CD4-positive, alpha-beta T cell (primary cell): ENCODE measurements around the gene DYRK2. TPM values are rescaled to one million over a fixed set of nuclear protein-coding genes. Genes with fewer than 3 reads are reported as not detected.

Source experiments
- ATAC-seq: fragments of 200-7000 bp; cut with Tn5 transposase; one replicate; pipeline ENCODE4 v1.10.0; 2022; ENCODE audit warnings: mild to moderate bottlenecking; ENCODE audit not compliant: poor library complexity
- CTCF ChIA-PET: fragments of 350-600 bp; sonication (Branson Sonifier 250); formaldehyde crosslinking; loops from one replicate; lab custom pipeline; 2021; ENCODE audit warnings: antibody characterized with exemption, inconsistent platforms; lab: Charles Lee
- POLR2A ChIA-PET: fragments of 350-600 bp; sonication (Branson Sonifier 250); formaldehyde crosslinking; loops from one replicate; lab custom pipeline; 2021; ENCODE audit warnings: antibody characterized with exemption, inconsistent platforms; lab: Charles Lee
- DNase-seq, 14 experiments: peaks; one replicate each; pipeline ENCODE4 v3.0.0-alpha.2; 2013 to 2020; ENCODE audit warnings: mixed read lengths in 2 of 14
- H3K27ac ChIP-seq, 2 donors: one replicate each; pipeline versions ENCODE4 v1.5.1 to v1.7.0; 2013; ENCODE audit warnings: low read length in 2 of 2, low read depth in 1 of 2, mild to moderate bottlenecking in 1 of 2
- H3K27me3 ChIP-seq, 2 experiments: 1 replicate in 1 of 2; 2 replicates in 1 of 2; pipeline versions ENCODE4 v1.6.1 to v1.7.0; 2013; ENCODE audit warnings: low read length in 2 of 2, control low read depth in 1 of 2, mild to moderate bottlenecking in 1 of 2, moderate library complexity in 1 of 2; ENCODE audit not compliant: insufficient read depth in 2 of 2, control insufficient read depth in 1 of 2
- H3K36me3 ChIP-seq: one replicate; pipeline ENCODE4 v1.6.1; 2013; ENCODE audit warnings: low read length, control low read depth; ENCODE audit not compliant: insufficient read depth
- H3K4me1 ChIP-seq: one replicate; pipeline ENCODE4 v1.6.1; 2013; ENCODE audit warnings: low read length, control low read depth; ENCODE audit not compliant: insufficient read depth
- H3K4me3 ChIP-seq: one replicate; pipeline ENCODE4 v1.5.1; 2013; ENCODE audit warnings: mild to moderate bottlenecking, low read length, moderate library complexity
- H3K9me3 ChIP-seq, 2 experiments: 1 replicate in 1 of 2; 2 replicates in 1 of 2; pipeline versions ENCODE4 v1.6.1 to v1.7.0; 2013; ENCODE audit warnings: low read length in 2 of 2, mild to moderate bottlenecking in 2 of 2, control low read depth in 1 of 2, moderate library complexity in 1 of 2; ENCODE audit not compliant: control insufficient read depth in 1 of 2, insufficient read depth in 1 of 2
- H3K27ac Mint-ChIP-seq: one replicate; pipeline ENCODE4 v1.8.0; 2020; ENCODE audit warnings: mixed read lengths
- H3K27me3 Mint-ChIP-seq: one replicate; pipeline ENCODE4 v1.8.0; 2021; ENCODE audit warnings: mixed read lengths
- H3K36me3 Mint-ChIP-seq: one replicate; pipeline ENCODE4 v1.8.0; 2021; ENCODE audit warnings: low read depth, mixed read lengths
- H3K4me1 Mint-ChIP-seq: one replicate; pipeline ENCODE4 v1.8.0; 2021; ENCODE audit warnings: low read depth, mixed read lengths
- H3K4me3 Mint-ChIP-seq: one replicate; pipeline ENCODE4 v1.8.0; 2020; ENCODE audit warnings: mild to moderate bottlenecking, mixed read lengths
- H3K9me3 Mint-ChIP-seq: one replicate; pipeline ENCODE4 v1.8.0; 2020; ENCODE audit warnings: mixed read lengths
- CTCF ChIP-seq: fragments of 200-600 bp; IDR thresholded peaks from one replicate; pipeline ENCODE4 v1.8.0; 2022; ENCODE audit warnings: antibody characterized with exemption, mild to moderate bottlenecking
- intact Hi-C, 2 experiments: fragments of 100-400 bp; cut with DNase I in 1 of 2; cut with micrococcal nuclease in 1 of 2; formaldehyde crosslinking; loops; one replicate each; pipeline versions ENCODE4 v1.15.1 to v1.9.0; 2023 to 2025; cut with DNase I, micrococcal nuclease
- total RNA-seq, 174 experiments: library from RNA in 2 of 174; stranded (reverse) in 2 of 174; gene quantifications; one replicate each; pipeline ENCODE4 v1.2.3 and lab custom pipeline; 2021 to 2026

Gene DYRK2
- total RNA-seq, 2 experiments from 2014 or later: 123 to 135 TPM

GRCh38 chr12:67681105-67681778 is 32.7 kb downstream of the DYRK2 start:
- H3K36me3 Mint-ChIP-seq: peaks cover 31% of the 10 kb centered on the region
- peaks cover 23% of the 10 kb centered on the region for H3K4me1 Mint-ChIP-seq
- H3K9me3 Mint-ChIP-seq: peaks cover 2% of the 10 kb centered on the region
- no peak overlapping the region for H3K27ac Mint-ChIP-seq
- CTCF ChIA-PET: no interaction called here
- no peaks in the 10 kb centered on the region for H3K36me3 ChIP-seq
- peaks cover 5% of the 10 kb centered on the region for H3K4me1 ChIP-seq
- no peak overlapping the region for H3K4me3 Mint-ChIP-seq
- TF ChIP-seq CTCF: no peak
- ATAC-seq: no peak
- DNase-seq: no peak
- no peaks in the 10 kb centered on the region for H3K27me3 Mint-ChIP-seq
- intact Hi-C loops: no loop called here
- POLR2A ChIA-PET: no interaction called here
- no peaks in the 10 kb centered on the region for H3K27me3 ChIP-seq
- no peaks in the 10 kb centered on the region for H3K9me3 ChIP-seq
- H3K4me3 ChIP-seq: no peak overlapping the region
- H3K27ac ChIP-seq: no peak overlapping the region

GRCh38 chr12:67681941-67682620 is 33.5 kb downstream of the DYRK2 start:
- CTCF ChIA-PET: no interaction called here

GRCh38 chr12:67689385-67689784 is 40.8 kb downstream of the DYRK2 start:
- ChIA-PET CTCF (no interaction called here), POLR2A (no interaction called here)
- no peak for ATAC-seq
- H3K9me3 Mint-ChIP-seq: peaks cover 3% of the 10 kb centered on the region
- no peaks in the 10 kb centered on the region for H3K27me3 Mint-ChIP-seq
- no peak for TF ChIP-seq CTCF
- H3K27ac ChIP-seq: no peak overlapping the region
- peaks cover 2% of the 10 kb centered on the region for H3K4me1 Mint-ChIP-seq
- no peak overlapping the region for H3K4me3 Mint-ChIP-seq
- peaks cover 10% of the 10 kb centered on the region for H3K36me3 Mint-ChIP-seq
- H3K36me3 ChIP-seq: no peaks in the 10 kb centered on the region
- H3K27me3 ChIP-seq: no peaks in the 10 kb centered on the region
- intact Hi-C loops: no loop called here
- no peak overlapping the region for H3K27ac Mint-ChIP-seq
- H3K9me3 ChIP-seq: no peaks in the 10 kb centered on the region
- no peaks in the 10 kb centered on the region for H3K4me1 ChIP-seq
- H3K4me3 ChIP-seq: no peak overlapping the region
- no peak for DNase-seq

More at GRCh38 chr12:67681941-67682620, 33.5 kb downstream of the DYRK2 start:
- Histone ChIP-seq H3K4me1 (peaks cover 5% of the 10 kb centered on the region), H3K4me3 (no peak overlapping the region), H3K36me3 (no peaks in the 10 kb centered on the region), H3K9me3 (no peaks in the 10 kb centered on the region), H3K27me3 (no peaks in the 10 kb centered on the region), H3K27ac (no peak overlapping the region)
- intact Hi-C loops: no loop called here
- Mint-ChIP-seq H3K27me3 (no peaks in the 10 kb centered on the region), H3K4me3 (no peak overlapping the region), H3K27ac (no peak overlapping the region), H3K4me1 (peaks cover 18% of the 10 kb centered on the region), H3K36me3 (peaks cover 30% of the 10 kb centered on the region), H3K9me3 (peaks cover 2% of the 10 kb centered on the region)
- ATAC-seq (no peak), DNase-seq (no peak)
- POLR2A ChIA-PET: no interaction called here
- TF ChIP-seq CTCF: no peak
